OCI-LY7 (cell line): ENCODE measurements around the gene GMDS. TPM values are rescaled to one million over a fixed set of nuclear protein-coding genes. Genes with fewer than 3 reads are reported as not detected.

Experiments
- BruUV-seq: library from RNA; stranded (reverse); fragments of 400-500 nt; replicated peaks from 2 replicates; lab custom pipeline; 2021; lab: Mats Ljungman, UMichigan
- CTCF ChIA-PET: fragments of 300-600 bp; sonication (Branson Sonifier 250); formaldehyde crosslinking; loops from one replicate; lab custom pipeline; 2022; ENCODE audit warnings: antibody characterized with exemption; ENCODE audit not compliant: unreplicated experiment; lab: Charles Lee
- POLR2A ChIA-PET: fragments of 300-600 bp; sonication (Branson Sonifier 250); formaldehyde crosslinking; loops from one replicate; lab custom pipeline; 2022; ENCODE audit warnings: antibody characterized with exemption; lab: Charles Lee
- DNase-seq: peaks from one replicate; pipeline ENCODE4 v3.0.0-alpha.2; 2015; ENCODE audit warnings: low spot score
- H2AFZ ChIP-seq: fragments of 200-600 bp; sonication (generic), shearing (Covaris generic); 2 replicates; pipeline ENCODE4 v1.6.1; 2014; ENCODE audit warnings: mild to moderate bottlenecking, antibody characterized with exemption, low read length, moderate library complexity
- H3K27ac ChIP-seq: fragments of 200-600 bp; sonication (generic); 2 replicates; pipeline ENCODE4 v1.5.1; 2014; ENCODE audit warnings: mixed run types, low read depth, mild to moderate bottlenecking, moderate library complexity, low read length, inconsistent platforms; ENCODE audit not compliant: poor library complexity, severe bottlenecking
- H3K36me3 ChIP-seq: fragments of 200-600 bp; sonication (generic); 2 replicates; pipeline ENCODE4 v1.6.1; 2014; ENCODE audit warnings: mild to moderate bottlenecking, antibody characterized with exemption, low read length, moderate library complexity, mixed read lengths; ENCODE audit not compliant: insufficient read depth
- H3K4me1 ChIP-seq: fragments of 200-600 bp; sonication (generic); 2 replicates; pipeline ENCODE4 v1.5.1; 2014; ENCODE audit warnings: mild to moderate bottlenecking, low read length; ENCODE audit not compliant: insufficient read depth, poor library complexity, severe bottlenecking
- H3K4me2 ChIP-seq: fragments of 200-600 bp; sonication (generic); 2 replicates; pipeline ENCODE4 v1.6.1; 2014; ENCODE audit warnings: mild to moderate bottlenecking, low read length
- H3K4me3 ChIP-seq: fragments of 200-600 bp; sonication (generic); 2 replicates; pipeline ENCODE4 v1.5.1; 2014; ENCODE audit warnings: mild to moderate bottlenecking, low read depth, low read length; ENCODE audit not compliant: poor library complexity, severe bottlenecking
- H3K79me2 ChIP-seq: fragments of 200-600 bp; sonication (generic); 2 replicates; pipeline ENCODE4 v1.6.1; 2016; ENCODE audit warnings: low read depth, mild to moderate bottlenecking, low read length, moderate library complexity, mixed read lengths; ENCODE audit not compliant: insufficient read depth
- H3K9me2 ChIP-seq: fragments of 200-600 bp; sonication (generic); 2 replicates; pipeline ENCODE4 v1.6.1; 2016; ENCODE audit warnings: mild to moderate bottlenecking, low read length, mixed read lengths; ENCODE audit not compliant: insufficient read depth
- H3K9me3 ChIP-seq: fragments of 200-600 bp; sonication (generic); 2 replicates; pipeline ENCODE4 v1.6.1; 2014; ENCODE audit warnings: mild to moderate bottlenecking, mixed run types, low read length, mixed read lengths
- H4K20me1 ChIP-seq: fragments of 200-600 bp; sonication (generic); 2 replicates; pipeline ENCODE4 v1.6.1; 2014; ENCODE audit warnings: mild to moderate bottlenecking, antibody characterized with exemption, low read length, moderate library complexity, mixed read lengths; ENCODE audit not compliant: insufficient read depth
- EZH2phosphoT487 ChIP-seq: fragments of 200-600 bp; sonication (generic); IDR thresholded peaks from 2 replicates; pipeline ENCODE4 v1.6.1; 2018; ENCODE audit warnings: low read depth, borderline replicate concordance, mild to moderate bottlenecking, mixed run types, antibody characterized with exemption, low read length, moderate library complexity, mixed read lengths
- intact Hi-C: fragments of 100-400 bp; cut with micrococcal nuclease; formaldehyde crosslinking; loops from one replicate; pipeline ENCODE4 v1.10.0; 2022; ENCODE audit not compliant: unreplicated experiment
- total RNA-seq, 2 experiments: library from RNA; depleted of rRNA in 1 of 2; stranded (reverse); fragments of >200 nt in 1 of 2; shearing (Covaris generic) in 1 of 2; gene quantifications; 2 replicates each; pipeline ENCODE4 v1.2.3, GENCODE V29; 2014 to 2022
- TF ChIP-seq, protein P1 (sequence below): fragments of 200-600 bp; sonication (generic); conservative IDR thresholded peaks from 2 replicates; pipeline ENCODE4 v1.5.1; 2014; ENCODE audit warnings: mild to moderate bottlenecking, antibody characterized with exemption, low read length, moderate library complexity, mixed read lengths

Gene GMDS
- total RNA-seq, 2 experiments from 2014 or later = 9.9 to 26.8 TPM

DNA sequence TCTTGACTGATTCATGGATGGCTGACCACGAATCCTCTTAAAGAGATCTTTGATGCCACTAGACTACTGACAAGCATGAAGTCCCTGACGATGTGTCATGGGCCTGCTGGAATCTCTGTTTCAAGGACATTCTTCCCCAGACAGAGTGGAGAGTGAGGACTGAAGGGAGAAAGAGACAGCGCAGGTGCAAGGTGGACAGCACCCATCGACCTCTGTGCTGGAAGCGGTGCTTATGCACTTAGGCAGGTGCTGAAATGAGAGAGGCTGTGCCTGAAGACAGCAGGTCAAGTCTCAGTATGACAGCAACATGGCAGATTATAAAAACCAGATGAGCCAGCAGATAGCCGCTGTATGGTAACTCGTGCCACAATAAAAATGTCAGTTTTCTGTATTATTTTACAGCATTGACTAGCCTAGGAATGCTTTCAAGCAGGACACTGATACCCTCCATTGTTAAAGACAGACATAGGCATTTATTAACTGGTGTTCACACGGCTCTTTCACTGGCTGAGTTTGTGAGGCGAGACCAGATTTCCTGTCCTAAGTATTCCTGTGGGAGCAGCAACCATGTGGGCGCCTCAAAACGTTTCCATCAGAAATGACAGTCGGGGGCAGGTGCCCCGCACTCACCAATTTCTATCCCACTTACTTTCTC is 588.2 kb downstream of the GMDS start:
- intact Hi-C loops = no loop called here
- no peaks in the 10 kb centered on the region for H3K79me2 ChIP-seq
- no peaks in the 10 kb centered on the region for H3K9me2 ChIP-seq
- H3K4me1 ChIP-seq = no peaks in the 10 kb centered on the region
- no peak overlapping the region for H3K27ac ChIP-seq
- ChIA-PET CTCF (no interaction called here), POLR2A (no interaction called here)
- no TSS peak for BruUV-seq
- H3K4me2 ChIP-seq = no peak overlapping the region
- no peaks in the 10 kb centered on the region for H4K20me1 ChIP-seq
- no peak for TF ChIP-seq EZH2phosphoT487
- TF ChIP-seq, protein P1, sequence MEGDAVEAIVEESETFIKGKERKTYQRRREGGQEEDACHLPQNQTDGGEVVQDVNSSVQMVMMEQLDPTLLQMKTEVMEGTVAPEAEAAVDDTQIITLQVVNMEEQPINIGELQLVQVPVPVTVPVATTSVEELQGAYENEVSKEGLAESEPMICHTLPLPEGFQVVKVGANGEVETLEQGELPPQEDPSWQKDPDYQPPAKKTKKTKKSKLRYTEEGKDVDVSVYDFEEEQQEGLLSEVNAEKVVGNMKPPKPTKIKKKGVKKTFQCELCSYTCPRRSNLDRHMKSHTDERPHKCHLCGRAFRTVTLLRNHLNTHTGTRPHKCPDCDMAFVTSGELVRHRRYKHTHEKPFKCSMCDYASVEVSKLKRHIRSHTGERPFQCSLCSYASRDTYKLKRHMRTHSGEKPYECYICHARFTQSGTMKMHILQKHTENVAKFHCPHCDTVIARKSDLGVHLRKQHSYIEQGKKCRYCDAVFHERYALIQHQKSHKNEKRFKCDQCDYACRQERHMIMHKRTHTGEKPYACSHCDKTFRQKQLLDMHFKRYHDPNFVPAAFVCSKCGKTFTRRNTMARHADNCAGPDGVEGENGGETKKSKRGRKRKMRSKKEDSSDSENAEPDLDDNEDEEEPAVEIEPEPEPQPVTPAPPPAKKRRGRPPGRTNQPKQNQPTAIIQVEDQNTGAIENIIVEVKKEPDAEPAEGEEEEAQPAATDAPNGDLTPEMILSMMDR = no peak
- DNase-seq = no peak
- H3K36me3 ChIP-seq = no peaks in the 10 kb centered on the region
- no peak overlapping the region for H2AFZ ChIP-seq
- no peaks in the 10 kb centered on the region for H3K9me3 ChIP-seq
- no peak overlapping the region for H3K4me3 ChIP-seq

DNA sequence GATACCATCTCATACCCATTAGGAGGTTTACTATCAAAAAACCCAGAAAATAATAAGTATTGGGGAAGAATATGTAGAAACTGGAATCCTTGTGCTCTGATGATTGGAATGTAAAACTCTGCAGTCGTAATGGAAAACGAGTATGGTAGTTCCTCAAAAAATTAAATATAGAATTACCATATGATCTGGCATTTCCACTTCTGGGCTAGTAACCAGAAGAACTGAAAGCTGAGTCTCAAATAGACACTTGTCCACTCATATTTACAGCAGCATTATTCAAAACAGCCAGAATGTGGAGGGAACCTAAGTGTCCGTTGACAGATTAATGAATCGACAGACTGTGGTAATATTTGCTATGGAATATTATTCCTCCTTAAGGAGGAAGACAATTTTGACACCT is 591.4 kb downstream of the GMDS start:
- no peak overlapping the region for H3K4me3 ChIP-seq
- DNase-seq = no peak
- no peaks in the 10 kb centered on the region for H3K9me2 ChIP-seq
- no peaks in the 10 kb centered on the region for H3K4me1 ChIP-seq
- H3K79me2 ChIP-seq = no peaks in the 10 kb centered on the region
- no peaks in the 10 kb centered on the region for H3K36me3 ChIP-seq
- intact Hi-C loops = no loop called here
- ChIA-PET POLR2A (no interaction called here), CTCF (no interaction called here)
- no peaks in the 10 kb centered on the region for H3K9me3 ChIP-seq
- H2AFZ ChIP-seq = no peak overlapping the region
- TF ChIP-seq, protein P1 = no peak
- TF ChIP-seq EZH2phosphoT487 = no peak
- no peak overlapping the region for H3K4me2 ChIP-seq
- no peak overlapping the region for H3K27ac ChIP-seq
- no TSS peak for BruUV-seq
- H4K20me1 ChIP-seq = no peaks in the 10 kb centered on the region

DNA sequence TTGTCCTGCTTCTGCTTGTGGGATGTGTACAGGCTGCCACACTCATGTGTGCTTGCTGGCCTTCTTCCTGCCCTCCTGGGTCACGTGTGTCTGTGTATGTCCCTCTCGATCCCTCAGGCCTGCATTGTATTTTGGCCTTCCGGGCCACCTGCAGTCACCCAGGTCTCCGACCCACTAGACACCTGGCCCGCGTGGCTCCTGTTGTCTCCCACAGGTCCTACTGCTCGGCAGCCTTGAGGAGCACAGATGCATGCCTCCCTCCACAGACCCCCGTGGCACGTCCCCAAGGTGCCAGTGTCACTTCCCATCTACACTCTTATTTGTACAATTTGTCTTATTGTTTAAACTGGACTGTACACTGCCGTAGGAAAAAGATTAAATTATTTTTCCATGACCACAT is 592.6 kb downstream of the GMDS start:
- H3K79me2 ChIP-seq = no peaks in the 10 kb centered on the region
- CTCF ChIA-PET = no interaction called here

More for the DNA sequence above, 592.6 kb downstream of the GMDS start:
- Histone ChIP-seq H3K4me3 (no peak overlapping the region), H3K9me3 (no peaks in the 10 kb centered on the region), H3K27ac (no peak overlapping the region), H3K4me1 (no peaks in the 10 kb centered on the region), H2AFZ (no peak overlapping the region), H3K9me2 (no peaks in the 10 kb centered on the region), H3K36me3 (no peaks in the 10 kb centered on the region), H4K20me1 (no peaks in the 10 kb centered on the region), H3K4me2 (no peak overlapping the region)
- intact Hi-C loops = no loop called here
- no peak for DNase-seq
- no TSS peak for BruUV-seq
- POLR2A ChIA-PET = no interaction called here
- no peak for TF ChIP-seq EZH2phosphoT487
- TF ChIP-seq, protein P1 = no peak
